GM18909 (cell line): Measurements from ENCODE around the gene RFXANK.
"Not testable (repeated sequence)": the region's sequence is repeated elsewhere in the genome, so short reads cannot be mapped to it uniquely, and the experiment has no call there.

ENCODE experiments used
- ATAC-seq: cut with Tn5 transposase; IDR thresholded peaks from one replicate; pipeline ENCODE4 v1.9.1; 2021; ENCODE audit warnings: mild to moderate bottlenecking; ENCODE audit not compliant: unreplicated experiment, poor library complexity

Gene RFXANK

DNA sequence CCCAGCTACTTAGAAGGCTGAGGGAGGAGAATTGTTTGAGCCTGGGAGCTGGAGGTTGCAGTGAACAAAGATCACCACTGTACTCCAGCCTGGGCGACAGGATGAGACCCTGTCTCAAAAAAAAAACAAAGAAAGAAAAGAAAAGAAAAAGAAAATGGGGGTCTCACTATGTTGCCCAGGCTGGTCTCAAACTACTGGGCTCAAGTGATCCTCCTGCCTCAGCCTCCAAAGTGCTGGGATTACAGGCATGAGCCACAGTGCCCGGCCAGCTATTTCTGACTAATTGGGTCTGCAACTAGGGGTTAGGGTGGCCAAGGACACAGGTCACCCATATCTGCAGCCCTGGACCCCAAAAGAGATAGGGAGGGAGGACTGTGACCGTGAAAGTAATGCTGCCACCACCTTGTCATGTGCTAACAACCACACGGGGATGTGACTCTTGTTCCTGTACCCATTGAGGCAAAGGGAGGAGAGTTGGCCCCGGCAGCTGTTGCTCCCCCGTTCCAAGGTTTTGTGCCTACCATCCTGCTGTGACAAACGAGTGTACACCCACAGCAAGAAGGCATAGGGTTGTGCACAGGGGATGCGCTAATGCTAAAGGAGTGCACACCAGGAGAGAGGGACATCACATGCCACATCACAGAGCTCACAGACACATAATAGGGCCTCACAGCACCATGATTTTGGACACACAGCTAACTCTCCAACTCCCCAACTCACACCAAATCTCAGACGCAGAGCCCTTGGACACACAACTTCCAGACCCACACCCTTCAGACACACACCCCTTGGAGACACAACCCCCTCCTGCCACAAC is 22.6 kb upstream of the RFXANK start:
- peak; percentile 4 for ATAC-seq

GRCh38 chr19:19170053-19170872 is 21.8 kb upstream of the RFXANK start, which contains the start of gene MEF2B:
MEF2B (minus strand) TSS chr19:19170263; CDS start chr19:19150735, 19,528 bp downstream.
- peak; percentile 88 for ATAC-seq

DNA sequence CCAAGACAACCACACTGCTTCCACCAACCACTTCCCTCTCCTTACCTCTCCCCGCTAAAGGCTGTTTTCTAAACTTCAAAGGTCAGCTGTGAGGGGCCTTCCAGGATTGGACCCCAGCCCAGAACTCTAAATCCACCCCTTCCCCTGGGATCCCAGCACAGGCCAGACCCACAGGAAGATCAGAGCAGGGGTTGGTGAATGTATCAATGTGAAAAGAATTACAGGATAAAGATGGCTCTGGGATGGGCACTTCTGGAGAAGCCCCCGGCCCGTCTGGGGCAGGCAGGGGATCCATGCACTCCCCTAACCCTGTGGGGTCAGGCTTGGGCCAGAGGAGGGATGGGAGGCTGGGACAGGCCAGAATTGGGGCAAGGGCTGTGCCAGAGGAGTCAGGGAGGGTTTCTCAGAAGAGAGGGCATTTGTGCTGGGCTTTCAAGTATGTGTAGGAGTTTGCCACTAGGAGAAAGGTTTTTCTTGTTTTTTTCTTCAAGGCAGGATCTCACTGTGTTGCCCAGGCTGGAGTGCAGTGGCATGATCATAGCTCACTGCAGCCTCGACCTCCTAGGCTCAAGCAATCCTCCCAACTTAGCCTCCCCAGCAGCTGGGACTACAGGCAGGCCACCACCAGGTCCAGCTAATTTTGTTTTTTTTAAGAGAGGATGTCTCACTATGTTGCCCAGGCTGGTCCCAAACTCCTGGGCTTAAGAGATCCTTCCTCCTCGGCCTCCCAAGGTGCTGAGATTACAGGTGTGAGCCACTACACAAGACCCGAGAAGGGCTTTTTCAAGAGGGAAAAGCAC is 21.0 kb upstream of the RFXANK start:
- ATAC-seq = no peak

GRCh38 chr19:19171821-19172532 is 20.1 kb upstream of the RFXANK start:
- ATAC-seq = no peak

DNA sequence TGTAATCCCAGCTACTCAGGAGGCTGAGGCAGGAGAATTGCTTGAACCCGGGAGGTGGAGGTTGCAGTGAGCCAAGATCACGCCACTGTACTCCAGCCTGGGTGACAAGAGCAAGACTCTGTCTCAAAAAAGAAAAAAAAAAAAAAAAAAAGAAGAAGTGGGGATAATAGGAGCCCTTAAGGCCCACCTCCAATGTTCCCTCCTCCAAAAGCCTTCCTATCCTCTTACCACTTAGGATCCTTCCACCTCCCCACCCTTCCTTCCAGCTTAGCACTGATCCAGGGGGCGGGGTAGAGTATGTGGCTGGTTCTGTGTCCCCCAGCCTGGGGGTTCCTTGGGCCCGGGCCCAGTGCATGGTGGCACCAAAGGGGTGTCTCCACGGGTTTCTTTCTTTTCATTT is 18.8 kb upstream of the RFXANK start:
- not testable (repeated sequence) for ATAC-seq

DNA sequence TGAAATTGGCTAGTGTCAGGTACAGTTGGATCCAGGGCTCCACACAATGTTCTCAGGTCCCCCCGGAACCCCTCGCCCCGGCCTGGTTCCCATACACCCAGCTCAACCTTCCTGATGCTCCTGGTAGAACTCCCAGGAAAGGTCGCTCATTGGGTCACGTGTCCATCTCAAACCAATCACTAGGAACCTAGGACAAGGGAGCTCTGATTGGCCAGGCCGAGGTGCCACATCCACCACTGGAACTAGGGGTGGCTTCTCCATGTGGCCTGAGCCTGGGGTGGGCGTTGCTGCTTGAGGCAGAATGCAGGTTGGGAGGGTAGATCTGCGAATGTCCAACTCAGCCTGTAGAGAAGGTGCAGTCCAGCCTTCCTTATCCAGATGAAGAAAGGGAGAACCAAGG is 15.1 kb upstream of the RFXANK start:
- no peak for ATAC-seq

DNA sequence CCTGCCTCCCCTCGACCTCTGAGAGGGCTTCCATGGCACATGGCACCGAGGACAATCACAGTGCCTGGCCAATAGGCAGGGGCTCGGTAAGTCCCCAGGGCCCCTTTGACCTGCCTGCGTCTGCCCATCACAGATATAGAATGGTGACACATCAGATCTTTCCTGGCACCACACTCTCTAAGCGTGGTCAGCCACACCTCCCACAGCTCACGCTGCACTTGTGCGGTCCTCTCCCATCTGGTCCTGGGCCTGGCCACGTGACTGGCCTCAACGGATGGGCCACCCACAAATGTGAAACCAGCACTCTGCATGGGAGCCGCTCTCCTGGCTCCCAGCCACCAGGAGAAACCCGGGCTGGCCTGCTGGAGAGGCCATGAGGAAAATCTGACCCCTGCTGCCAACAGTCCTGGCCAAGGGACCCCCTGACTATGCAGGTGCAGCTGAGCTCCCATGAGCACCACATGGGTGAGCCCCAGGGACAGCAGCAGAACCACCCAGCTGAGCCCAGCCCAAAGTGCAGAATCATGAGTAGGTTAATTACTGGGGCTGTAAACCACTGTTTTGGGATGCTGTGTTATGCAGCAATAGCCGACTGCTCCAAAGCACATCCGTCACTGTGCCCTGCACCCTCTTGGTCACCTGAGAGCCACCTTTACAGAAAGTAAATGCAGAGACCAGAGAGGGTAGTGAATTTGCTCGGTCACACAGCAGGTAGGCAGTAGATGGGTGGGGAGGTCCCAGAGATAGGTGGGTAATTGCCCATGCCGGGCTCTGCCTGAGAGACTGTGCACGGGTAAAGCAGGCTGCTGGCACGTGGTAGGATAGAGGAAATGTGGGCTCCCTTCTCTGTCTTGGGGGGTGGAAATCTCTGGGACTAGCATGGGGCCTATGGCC is 12.3 kb upstream of the RFXANK start:
- no peak for ATAC-seq

- ATAC-seq = no peak
Measured at GRCh38 chr19:19181488-19181998, 10.5 kb upstream of the RFXANK start.

DNA sequence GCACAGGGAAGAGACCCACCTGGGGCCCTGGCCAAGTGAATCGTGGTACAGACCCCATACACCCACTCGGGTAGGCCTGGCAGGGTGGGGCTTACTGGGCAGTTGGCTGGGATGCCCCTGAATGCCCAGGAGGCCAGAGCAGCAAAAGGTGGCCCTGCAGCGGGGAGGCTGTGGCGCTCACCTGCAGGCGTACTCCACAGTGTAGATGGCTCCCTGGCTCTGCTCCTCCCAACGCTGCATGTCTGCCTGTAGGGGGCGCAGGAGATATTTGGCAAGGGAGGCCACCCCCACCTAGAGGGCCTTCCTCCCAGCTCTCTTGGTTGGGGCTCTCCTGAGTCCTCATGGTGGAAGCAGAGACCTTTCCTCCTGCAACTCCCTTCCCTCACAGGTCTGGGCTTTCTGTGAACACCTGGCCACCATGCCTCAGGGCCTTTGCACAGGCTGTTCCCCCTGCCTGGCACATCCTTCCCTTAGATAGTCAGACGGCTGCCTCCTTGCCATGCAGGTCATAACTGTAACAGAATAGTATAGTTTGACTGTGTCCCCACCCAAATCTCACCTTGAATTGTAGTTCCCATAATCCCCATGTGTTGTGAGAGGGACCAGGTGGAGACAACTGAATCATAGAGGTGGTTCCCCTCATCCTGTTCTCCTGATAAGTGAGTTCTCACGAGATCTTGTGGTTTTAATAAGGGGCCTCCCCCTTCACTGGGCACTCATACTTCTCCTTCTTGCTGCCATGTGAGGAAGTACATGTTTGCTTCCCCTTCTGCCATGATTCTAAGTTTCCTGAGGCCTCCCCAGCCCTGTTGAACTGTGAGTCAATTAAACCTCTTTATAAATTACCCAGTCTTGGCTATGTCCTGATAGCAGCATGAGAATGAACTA is 6.0 kb upstream of the RFXANK start:
- ATAC-seq = no peak

- ATAC-seq = no peak
Measured at GRCh38 chr19:19186742-19187141, 5.3 kb upstream of the RFXANK start.

DNA sequence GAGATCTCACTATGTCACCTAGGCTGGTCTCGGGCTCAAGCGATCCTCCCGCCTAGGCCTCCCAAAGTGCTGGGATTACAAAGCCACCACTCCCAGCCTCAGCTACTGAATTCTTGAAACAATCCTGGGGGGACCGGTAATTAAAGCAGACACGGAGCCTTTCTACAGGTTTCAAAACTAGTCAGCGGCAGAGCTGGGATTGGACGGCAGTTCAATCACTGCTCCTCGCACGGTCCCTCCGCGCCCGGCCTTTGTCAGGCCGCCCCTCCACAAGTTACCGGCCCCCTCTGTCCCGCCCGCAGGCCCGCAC is 335 bp upstream of the RFXANK start:
- no peak for ATAC-seq

DNA sequence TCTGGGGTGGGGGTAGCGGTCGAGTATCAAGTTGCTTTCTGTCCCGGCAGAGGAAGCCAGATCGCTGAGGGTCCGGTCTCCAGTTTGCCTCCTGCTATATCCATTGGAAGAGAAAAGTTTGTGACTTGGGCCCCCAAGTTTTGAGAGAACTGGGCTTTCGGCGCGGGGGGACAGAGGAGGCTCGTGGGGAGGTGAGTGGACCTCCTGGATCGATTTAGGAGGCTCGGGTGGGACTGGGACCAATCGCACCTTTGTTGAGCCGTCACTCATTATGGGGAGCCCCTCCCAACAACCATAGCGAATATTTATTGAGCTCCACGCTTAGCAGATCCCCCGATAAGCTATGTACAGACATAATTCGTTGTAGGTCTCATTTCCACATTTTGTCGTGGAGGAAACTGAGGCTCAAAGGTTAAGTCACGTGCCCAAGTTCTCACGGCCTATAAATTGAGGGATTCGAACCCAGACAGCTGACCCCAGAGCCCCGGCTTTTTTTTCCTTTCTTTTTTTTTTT is 909 bp downstream of the RFXANK start:
- no peak for ATAC-seq

GRCh38 chr19:19193926-19194325 is 1.9 kb downstream of the RFXANK start:
- ATAC-seq = no peak

DNA sequence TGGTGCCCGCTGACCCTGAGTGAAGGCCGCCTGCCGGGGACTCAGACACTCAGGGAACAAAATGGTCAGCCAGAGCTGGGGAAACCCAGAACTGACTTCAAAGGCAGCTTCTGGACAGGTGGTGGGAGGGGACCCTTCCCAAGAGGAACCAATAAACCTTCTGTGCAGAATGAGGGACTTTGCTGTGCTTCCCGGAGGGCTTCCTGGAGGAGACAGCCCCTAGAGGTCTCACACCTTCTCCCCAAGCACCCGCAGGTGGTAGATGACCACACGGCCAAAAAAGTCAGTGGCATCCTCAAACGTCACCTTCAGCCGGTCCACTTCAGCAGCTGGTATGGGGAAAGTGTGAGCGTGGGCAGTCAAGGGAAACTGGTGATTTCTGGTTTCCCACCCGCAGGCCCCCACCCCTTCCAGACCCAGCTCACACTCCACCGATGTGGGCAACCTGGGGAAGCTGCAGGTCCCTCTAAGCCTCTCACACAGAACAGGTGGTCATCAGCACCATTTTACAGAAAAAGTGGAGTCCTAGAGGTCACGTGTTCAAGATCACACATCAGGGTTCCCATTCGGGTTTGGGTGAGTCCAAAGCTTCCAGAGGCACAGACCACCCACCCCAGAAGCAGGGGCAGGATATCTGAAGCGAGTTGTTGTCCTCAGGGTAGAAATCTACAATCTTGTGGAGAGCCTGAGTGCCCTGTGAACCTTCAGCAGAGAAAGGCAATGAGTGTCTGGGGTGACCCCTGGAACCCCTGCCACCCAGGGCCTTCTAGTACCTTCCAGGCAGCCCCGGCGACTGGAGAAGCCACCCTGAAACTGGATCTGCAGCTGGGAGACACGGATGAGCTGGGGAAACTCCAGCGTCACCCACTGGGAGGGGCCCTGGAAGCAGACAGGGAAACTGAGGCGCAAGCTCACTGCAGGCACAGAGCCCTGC is 9.9 kb downstream of the RFXANK start:
- no peak for ATAC-seq

DNA sequence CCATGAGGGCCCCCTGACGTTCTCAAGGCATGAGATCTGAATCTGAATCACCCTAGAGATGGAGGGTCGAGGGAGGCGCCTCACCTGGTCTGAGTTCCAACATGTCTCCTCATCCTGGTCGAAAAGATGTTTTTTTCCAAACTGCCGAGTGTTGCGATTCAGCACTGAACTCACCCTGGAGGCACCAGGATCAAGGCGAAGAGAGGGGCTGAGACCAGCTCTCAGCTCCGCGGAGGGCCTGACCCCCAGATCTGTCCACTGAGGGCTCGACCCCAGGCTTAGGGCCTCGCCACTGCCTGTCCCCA is 10.6 kb downstream of the RFXANK start:
- no peak for ATAC-seq

DNA sequence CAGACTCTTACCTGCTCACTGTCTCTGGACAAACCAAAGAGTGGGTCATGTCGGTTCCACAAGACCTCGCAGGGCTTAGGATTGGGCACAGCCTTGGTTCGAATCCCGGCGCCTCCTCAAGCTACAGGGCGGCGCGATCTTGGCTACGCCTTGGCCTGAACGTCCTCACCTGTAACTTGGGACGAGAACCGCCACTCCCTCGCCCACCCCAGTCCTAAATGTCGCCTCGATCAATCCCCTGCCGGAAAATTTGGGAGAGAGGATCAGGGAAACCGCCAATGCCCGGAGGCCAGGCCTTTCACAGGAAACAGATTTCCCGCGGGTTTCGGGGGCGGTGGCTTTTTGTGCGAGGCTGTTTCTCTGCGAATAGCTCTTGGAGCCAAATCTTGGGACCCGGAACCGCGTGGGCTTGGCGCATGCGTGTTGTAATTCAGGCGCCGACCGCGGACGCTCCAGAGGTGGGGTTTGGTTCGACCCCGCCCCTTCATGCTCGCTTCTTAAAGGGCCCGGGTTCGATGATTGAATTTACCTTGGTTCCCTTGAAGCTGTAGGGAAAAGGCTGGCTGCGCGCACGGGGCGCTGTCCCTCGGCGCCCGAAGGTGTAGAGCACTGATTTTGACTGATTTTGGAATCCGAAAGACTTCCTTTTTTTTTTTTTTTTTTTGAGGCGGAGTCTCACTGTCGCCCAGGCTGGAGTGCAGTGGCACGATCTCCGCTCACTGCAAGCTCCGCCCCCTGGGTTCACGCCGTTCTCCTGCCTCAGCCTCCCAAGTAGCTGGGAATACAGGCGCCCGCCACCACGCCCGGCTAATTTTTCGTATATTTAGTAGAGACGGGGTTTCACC is 11.2 kb downstream of the RFXANK start, which contains the start of gene NR2C2AP:
TSS of gene NR2C2AP (minus strand) at position 403 of the 845 bp plus-strand sequence. CDS start at position 49, 354 bp downstream.
- peak; percentile 76 for ATAC-seq
